PC-3 (cell line): ENCODE measurements around the gene RRP9. TPM values are rescaled to one million over a fixed set of nuclear protein-coding genes. Genes with fewer than 3 reads are reported as not detected.

Experiments
- ATAC-seq: fragments of 200-7000 bp; cut with Tn5 transposase; 2 replicates; pipeline ENCODE4 v1.9.1; 2020; ENCODE audit warnings: mild to moderate bottlenecking, moderate library complexity
- BruUV-seq: library from RNA; stranded (reverse); fragments of 400-500 nt; replicated peaks from 2 replicates; lab custom pipeline; 2021; lab: Mats Ljungman, UMichigan
- CTCF ChIA-PET: fragments of 300-600 bp; sonication (Branson Sonifier 250); formaldehyde crosslinking; loops from one replicate; lab custom pipeline; 2022; ENCODE audit warnings: antibody characterized with exemption; lab: Charles Lee
- POLR2A ChIA-PET: fragments of 300-600 bp; sonication (Branson Sonifier 250); formaldehyde crosslinking; loops from one replicate; lab custom pipeline; 2022; ENCODE audit warnings: antibody characterized with exemption; ENCODE audit not compliant: unreplicated experiment; lab: Charles Lee
- DNase-seq: peaks from one replicate; pipeline ENCODE4 v3.0.0-alpha.2; 2015
- H2AFZ ChIP-seq: fragments of 300-600 bp; sonication (generic); 2 replicates; pipeline ENCODE4 v1.6.0; 2016; ENCODE audit warnings: antibody characterized with exemption, low read length
- H3F3A ChIP-seq: fragments of 300-600 bp; sonication (generic); one replicate; pipeline ENCODE4 v1.6.0; 2017; ENCODE audit warnings: antibody characterized with exemption, low read length, control low read depth, mild to moderate bottlenecking; ENCODE audit not compliant: unreplicated experiment
- H3K27ac ChIP-seq: fragments of 300-600 bp; sonication (generic); 2 replicates; pipeline ENCODE4 v1.5.1; 2016; ENCODE audit warnings: mild to moderate bottlenecking, low read length
- H3K27me3 ChIP-seq: fragments of 300-600 bp; sonication (generic); 2 replicates; pipeline ENCODE4 v1.6.1; 2016; ENCODE audit warnings: low read length, mixed read lengths
- H3K36me3 ChIP-seq: fragments of 300-600 bp; sonication (generic); 2 replicates; pipeline ENCODE4 v1.6.1; 2016; ENCODE audit warnings: low read depth, mixed run types, low read length, mixed read lengths
- H3K4me1 ChIP-seq: fragments of 300-600 bp; sonication (generic); 2 replicates; pipeline ENCODE4 v1.5.1; 2016; ENCODE audit warnings: low read length; ENCODE audit not compliant: insufficient read depth
- H3K4me2 ChIP-seq: fragments of 300-600 bp; sonication (generic); 2 replicates; pipeline ENCODE4 v1.6.0; 2016; ENCODE audit warnings: low read length
- H3K4me3 ChIP-seq: fragments of 300-600 bp; sonication (generic); 2 replicates; pipeline ENCODE4 v1.5.1; 2016; ENCODE audit warnings: mild to moderate bottlenecking, low read length, mixed read lengths
- H3K79me2 ChIP-seq: fragments of 300-600 bp; sonication (generic); 2 replicates; pipeline ENCODE4 v1.6.1; 2017; ENCODE audit warnings: low read length, mixed read lengths
- H3K9ac ChIP-seq: fragments of 300-600 bp; sonication (generic); 2 replicates; pipeline ENCODE4 v1.6.0; 2016; ENCODE audit warnings: mild to moderate bottlenecking, low read length
- H3K9me2 ChIP-seq: fragments of 300-600 bp; sonication (generic); replicated peaks from 2 replicates; pipeline ENCODE4 v1.6.1; 2016; ENCODE audit warnings: mixed run types, low read length, mixed read lengths
- H3K9me3 ChIP-seq: fragments of 300-600 bp; sonication (generic); 2 replicates; pipeline ENCODE4 v1.6.1; 2016; ENCODE audit warnings: low read length, mixed read lengths
- H4K20me1 ChIP-seq: fragments of 300-600 bp; sonication (generic); 2 replicates; pipeline ENCODE4 v1.6.1; 2016; ENCODE audit warnings: low read length, mixed read lengths
- EZH2 ChIP-seq: fragments of 300-600 bp; sonication (generic); IDR thresholded peaks from one replicate; pipeline ENCODE4 v1.6.1; 2017; ENCODE audit warnings: antibody characterized with exemption, mild to moderate bottlenecking, low read length; ENCODE audit not compliant: unreplicated experiment
- EZH2phosphoT487 ChIP-seq: fragments of 300-600 bp; sonication (generic); IDR thresholded peaks from 2 replicates; pipeline ENCODE4 v1.6.1; 2018; ENCODE audit warnings: mild to moderate bottlenecking, antibody characterized with exemption, low read length, borderline replicate concordance
- intact Hi-C: fragments of 100-400 bp; cut with micrococcal nuclease; formaldehyde crosslinking; loops from 2 replicates; pipeline ENCODE4 v1.9.0; 2023
- total RNA-seq: library from RNA; depleted of rRNA; stranded (reverse); fragments of >200 nt; gene quantifications from 2 replicates; pipeline ENCODE4 v1.2.3, GENCODE V29; 2014
- TF ChIP-seq, protein P1 (sequence below): fragments of 300-600 bp; sonication (generic); conservative IDR thresholded peaks from 2 replicates; pipeline ENCODE4 v1.5.1; 2017; ENCODE audit warnings: antibody characterized with exemption, low read depth, mild to moderate bottlenecking, low read length

Gene RRP9
- total RNA-seq, 1 experiment from 2014 or later, result 95.0 TPM

DNA sequence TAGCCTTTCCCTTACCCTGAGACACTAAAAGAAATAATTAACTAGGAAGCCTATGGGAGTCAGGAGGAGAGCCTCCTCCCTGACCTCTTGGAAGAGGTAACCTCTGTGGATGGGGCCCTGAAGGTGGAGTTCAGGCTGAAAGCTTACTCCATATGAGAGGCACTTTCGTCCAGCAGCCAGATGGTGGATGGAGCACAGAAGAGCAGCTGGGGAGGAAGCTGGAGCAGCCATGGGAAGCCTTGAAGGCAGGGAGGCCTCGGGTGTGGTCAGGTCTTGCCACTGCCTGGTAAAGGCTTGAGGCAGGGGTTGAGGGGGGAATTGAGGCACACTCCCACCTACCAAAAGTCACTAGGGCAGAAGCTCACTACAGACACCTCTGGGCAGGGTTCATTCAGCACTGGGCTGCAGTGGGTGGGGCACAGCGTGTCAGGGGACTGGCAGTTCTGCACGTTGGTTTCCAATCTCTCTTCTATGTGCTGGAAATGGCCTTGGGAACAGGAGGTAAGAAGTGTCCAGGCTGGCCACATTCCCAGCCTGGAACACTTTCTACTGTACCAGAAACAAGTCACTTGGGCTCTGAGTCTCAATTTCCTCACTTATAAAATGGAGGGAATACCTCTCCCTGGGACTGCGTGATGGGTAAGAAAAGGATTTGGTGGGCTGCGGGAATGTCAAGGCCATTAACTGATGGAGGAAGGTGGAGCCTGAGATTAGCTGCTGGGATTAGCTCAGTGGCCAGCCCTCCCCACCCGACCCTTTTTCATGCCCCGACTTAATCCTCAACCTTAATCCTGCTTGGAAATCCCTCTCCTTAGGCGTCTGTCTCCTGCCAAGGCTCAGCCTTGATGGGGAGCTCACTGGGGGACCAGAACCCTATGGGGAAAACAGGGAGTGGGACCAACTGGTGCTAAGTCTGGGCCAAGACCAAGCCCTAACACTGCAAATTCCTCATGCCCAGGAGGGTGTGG is 20.2 kb upstream of the RRP9 start:
- Histone ChIP-seq H3K36me3 (no peaks in the 10 kb centered on the region), H3K27me3 (no peaks in the 10 kb centered on the region), H3K4me1 (peaks cover 6% of the 10 kb centered on the region), H3F3A (no peaks in the 10 kb centered on the region), H4K20me1 (no peaks in the 10 kb centered on the region), H3K79me2 (no peaks in the 10 kb centered on the region), H3K9ac (no peak overlapping the region), H2AFZ (no peak overlapping the region), H3K9me3 (no peaks in the 10 kb centered on the region), H3K4me3 (no peak overlapping the region), H3K9me2 (no peaks in the 10 kb centered on the region), H3K4me2 (no peak overlapping the region), H3K27ac (no peak overlapping the region)
- CTCF ChIA-PET, result no interaction called here
- ATAC-seq, result no peak
- no TSS peak for BruUV-seq
- intact Hi-C loops, result no loop called here
- TF ChIP-seq EZH2phosphoT487 (no peak), EZH2 (no peak)
- TF ChIP-seq, protein P1, sequence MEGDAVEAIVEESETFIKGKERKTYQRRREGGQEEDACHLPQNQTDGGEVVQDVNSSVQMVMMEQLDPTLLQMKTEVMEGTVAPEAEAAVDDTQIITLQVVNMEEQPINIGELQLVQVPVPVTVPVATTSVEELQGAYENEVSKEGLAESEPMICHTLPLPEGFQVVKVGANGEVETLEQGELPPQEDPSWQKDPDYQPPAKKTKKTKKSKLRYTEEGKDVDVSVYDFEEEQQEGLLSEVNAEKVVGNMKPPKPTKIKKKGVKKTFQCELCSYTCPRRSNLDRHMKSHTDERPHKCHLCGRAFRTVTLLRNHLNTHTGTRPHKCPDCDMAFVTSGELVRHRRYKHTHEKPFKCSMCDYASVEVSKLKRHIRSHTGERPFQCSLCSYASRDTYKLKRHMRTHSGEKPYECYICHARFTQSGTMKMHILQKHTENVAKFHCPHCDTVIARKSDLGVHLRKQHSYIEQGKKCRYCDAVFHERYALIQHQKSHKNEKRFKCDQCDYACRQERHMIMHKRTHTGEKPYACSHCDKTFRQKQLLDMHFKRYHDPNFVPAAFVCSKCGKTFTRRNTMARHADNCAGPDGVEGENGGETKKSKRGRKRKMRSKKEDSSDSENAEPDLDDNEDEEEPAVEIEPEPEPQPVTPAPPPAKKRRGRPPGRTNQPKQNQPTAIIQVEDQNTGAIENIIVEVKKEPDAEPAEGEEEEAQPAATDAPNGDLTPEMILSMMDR, result no peak
- no peak for DNase-seq
- POLR2A ChIA-PET, result no interaction called here

DNA sequence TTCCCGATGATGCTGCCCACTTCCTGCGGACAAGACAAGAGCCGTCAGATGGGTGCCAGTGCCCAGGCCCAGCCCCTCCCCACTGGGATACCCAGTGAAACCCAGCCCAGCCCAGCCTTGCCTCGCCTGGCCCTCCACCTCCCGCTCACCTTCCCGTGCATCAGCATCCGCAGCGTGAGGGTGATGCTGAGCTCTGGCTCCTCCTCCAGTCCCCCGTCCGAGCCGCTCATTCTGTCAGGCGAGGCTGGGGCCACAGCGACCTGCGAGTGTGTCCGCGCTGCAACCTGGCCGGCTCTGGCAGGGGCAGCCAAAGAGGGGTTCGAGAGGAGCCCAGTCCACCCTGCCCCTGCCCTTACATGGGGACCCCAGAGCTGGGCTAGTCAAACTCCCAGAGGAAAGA is 19.3 kb upstream of the RRP9 start:
- Histone ChIP-seq H2AFZ (no peak overlapping the region), H4K20me1 (no peaks in the 10 kb centered on the region), H3K9me3 (no peaks in the 10 kb centered on the region), H3K4me2 (no peak overlapping the region), H3F3A (no peaks in the 10 kb centered on the region), H3K79me2 (no peaks in the 10 kb centered on the region), H3K27ac (no peak overlapping the region), H3K9ac (no peak overlapping the region), H3K9me2 (no peaks in the 10 kb centered on the region), H3K4me3 (no peak overlapping the region), H3K36me3 (no peaks in the 10 kb centered on the region), H3K27me3 (no peaks in the 10 kb centered on the region), H3K4me1 (no peaks in the 10 kb centered on the region)
- TF ChIP-seq, protein P1, result no peak
- TF ChIP-seq EZH2, result no peak
- TF ChIP-seq EZH2phosphoT487, result no peak
- ChIA-PET POLR2A (no interaction called here), CTCF (no interaction called here)
- DNase-seq, result no peak
- intact Hi-C loops, result no loop called here
- ATAC-seq, result no peak
- no TSS peak for BruUV-seq

DNA sequence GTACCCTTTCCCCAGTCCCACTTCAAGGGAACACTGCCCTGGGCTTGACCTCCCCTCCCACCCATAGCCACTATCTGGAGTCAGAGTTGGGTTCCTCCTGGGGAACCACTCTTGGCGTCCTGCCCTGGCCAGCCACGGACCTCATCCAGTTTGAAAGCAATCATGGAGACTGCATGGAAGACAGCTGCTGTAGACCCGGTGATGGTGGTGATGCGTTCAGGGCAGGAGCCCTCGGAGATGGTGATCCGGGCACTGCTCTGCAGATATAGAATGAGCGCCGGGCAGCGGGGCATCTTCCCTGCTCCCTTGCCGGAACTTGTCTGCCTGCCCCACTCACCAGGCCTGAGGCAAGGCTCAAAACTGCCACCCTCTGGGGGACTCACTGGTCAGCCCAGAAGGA is 18.7 kb upstream of the RRP9 start:
- Histone ChIP-seq H3K79me2 (no peaks in the 10 kb centered on the region), H3K4me2 (no peak overlapping the region), H3K9me2 (no peaks in the 10 kb centered on the region), H3K27ac (no peak overlapping the region), H3K4me3 (no peak overlapping the region), H3F3A (no peaks in the 10 kb centered on the region), H3K36me3 (no peaks in the 10 kb centered on the region), H3K9ac (no peak overlapping the region), H2AFZ (no peak overlapping the region), H3K4me1 (no peaks in the 10 kb centered on the region), H3K9me3 (no peaks in the 10 kb centered on the region), H3K27me3 (no peaks in the 10 kb centered on the region), H4K20me1 (no peaks in the 10 kb centered on the region)
- TF ChIP-seq EZH2phosphoT487 (no peak), EZH2 (no peak)
- TF ChIP-seq, protein P1, result no peak
- ChIA-PET CTCF (no interaction called here), POLR2A (no interaction called here)
- intact Hi-C loops, result no loop called here
- ATAC-seq (no peak), DNase-seq (no peak)
- no TSS peak for BruUV-seq
